NB4 (cell line): ENCODE data around the gene PIP5K1B.

Experiments
- CTCF ChIP-seq: IDR thresholded peaks from one replicate; pipeline ENCODE4 v1.5.1; 2012; ENCODE audit warnings: low read depth, low read length
- POLR2A ChIP-seq: IDR thresholded peaks from 2 replicates; pipeline ENCODE4 v1.6.1; 2011; ENCODE audit warnings: mild to moderate bottlenecking; ENCODE audit not compliant: insufficient read length; ENCODE audit errors: extremely low read depth

GRCh38 chr9:68841276-68842052, 136.4 kb downstream of the PIP5K1B start:
- TF ChIP-seq CTCF (no peak), POLR2A (no peak)
